ENCODE data around the gene CCDC144A.
"Not testable (repeated sequence)": the region's sequence is repeated elsewhere in the genome, so short reads cannot be mapped to it uniquely, and the experiment has no call there.

The CCDC144A gene

GRCh38 chr17:16689731-16690281 lies at the start of gene CCDC144A:
CCDC144A (plus strand) TSS chr17:16690241; CDS start chr17:16690401, 160 bp downstream.
- peak; percentile 26 for DNase-seq (ENCODE audit: low read depth)
- H3K4me3 ChIP-seq (ENCODE audit: control insufficient read depth, low read depth, low read length), result not testable (repeated sequence)

DNA sequence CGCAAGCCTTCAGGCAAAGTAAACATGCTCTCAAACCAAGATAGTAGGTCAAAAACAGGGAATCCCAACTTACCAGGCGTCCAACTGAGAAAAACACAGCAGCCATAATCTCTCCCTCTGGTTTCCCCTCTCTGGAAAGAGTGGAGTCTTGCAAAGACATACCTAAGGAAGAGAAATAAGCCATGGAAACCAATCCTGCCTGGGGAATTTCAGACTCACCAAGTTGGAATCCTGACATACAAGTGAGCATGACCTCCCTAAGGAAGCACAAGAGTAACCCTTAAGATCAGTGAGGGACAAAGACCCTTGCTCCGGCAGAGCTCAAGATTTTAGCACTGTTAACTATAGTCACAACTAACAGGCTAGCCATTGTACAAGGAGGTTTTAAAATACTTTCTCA lies 40.5 kb upstream of the CCDC144A start:
- no peak overlapping the region for H3K4me3 ChIP-seq (ENCODE audit: control insufficient read depth, low read depth, low read length)
- DNase-seq (ENCODE audit: low read depth), result no peak
- TF ChIP-seq, protein P1, sequence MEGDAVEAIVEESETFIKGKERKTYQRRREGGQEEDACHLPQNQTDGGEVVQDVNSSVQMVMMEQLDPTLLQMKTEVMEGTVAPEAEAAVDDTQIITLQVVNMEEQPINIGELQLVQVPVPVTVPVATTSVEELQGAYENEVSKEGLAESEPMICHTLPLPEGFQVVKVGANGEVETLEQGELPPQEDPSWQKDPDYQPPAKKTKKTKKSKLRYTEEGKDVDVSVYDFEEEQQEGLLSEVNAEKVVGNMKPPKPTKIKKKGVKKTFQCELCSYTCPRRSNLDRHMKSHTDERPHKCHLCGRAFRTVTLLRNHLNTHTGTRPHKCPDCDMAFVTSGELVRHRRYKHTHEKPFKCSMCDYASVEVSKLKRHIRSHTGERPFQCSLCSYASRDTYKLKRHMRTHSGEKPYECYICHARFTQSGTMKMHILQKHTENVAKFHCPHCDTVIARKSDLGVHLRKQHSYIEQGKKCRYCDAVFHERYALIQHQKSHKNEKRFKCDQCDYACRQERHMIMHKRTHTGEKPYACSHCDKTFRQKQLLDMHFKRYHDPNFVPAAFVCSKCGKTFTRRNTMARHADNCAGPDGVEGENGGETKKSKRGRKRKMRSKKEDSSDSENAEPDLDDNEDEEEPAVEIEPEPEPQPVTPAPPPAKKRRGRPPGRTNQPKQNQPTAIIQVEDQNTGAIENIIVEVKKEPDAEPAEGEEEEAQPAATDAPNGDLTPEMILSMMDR (conservative IDR thresholded peaks at IDR 0.05; ENCODE audit: control insufficient read depth, insufficient read depth, low read depth, low read length), result no peak

- DNase-seq (ENCODE audit: low read depth), result no peak
- H3K4me3 ChIP-seq (ENCODE audit: control insufficient read depth, low read depth, low read length), result no peak overlapping the region
- TF ChIP-seq, protein P1 (conservative IDR thresholded peaks at IDR 0.05; ENCODE audit: control insufficient read depth, insufficient read depth, low read depth, low read length), result no peak
Measured at GRCh38 chr17:16652252-16652651, 37.8 kb upstream of the CCDC144A start.

GRCh38 chr17:16652847-16653366 lies 37.1 kb upstream of the CCDC144A start:
- TF ChIP-seq, protein P1 (conservative IDR thresholded peaks at IDR 0.05; ENCODE audit: control insufficient read depth, insufficient read depth, low read depth, low read length), result no peak
- H3K4me3 ChIP-seq (ENCODE audit: control insufficient read depth, low read depth, low read length), result peak overlapping the region; percentile 75
- peak; percentile 4 for DNase-seq (ENCODE audit: low read depth)

DNA sequence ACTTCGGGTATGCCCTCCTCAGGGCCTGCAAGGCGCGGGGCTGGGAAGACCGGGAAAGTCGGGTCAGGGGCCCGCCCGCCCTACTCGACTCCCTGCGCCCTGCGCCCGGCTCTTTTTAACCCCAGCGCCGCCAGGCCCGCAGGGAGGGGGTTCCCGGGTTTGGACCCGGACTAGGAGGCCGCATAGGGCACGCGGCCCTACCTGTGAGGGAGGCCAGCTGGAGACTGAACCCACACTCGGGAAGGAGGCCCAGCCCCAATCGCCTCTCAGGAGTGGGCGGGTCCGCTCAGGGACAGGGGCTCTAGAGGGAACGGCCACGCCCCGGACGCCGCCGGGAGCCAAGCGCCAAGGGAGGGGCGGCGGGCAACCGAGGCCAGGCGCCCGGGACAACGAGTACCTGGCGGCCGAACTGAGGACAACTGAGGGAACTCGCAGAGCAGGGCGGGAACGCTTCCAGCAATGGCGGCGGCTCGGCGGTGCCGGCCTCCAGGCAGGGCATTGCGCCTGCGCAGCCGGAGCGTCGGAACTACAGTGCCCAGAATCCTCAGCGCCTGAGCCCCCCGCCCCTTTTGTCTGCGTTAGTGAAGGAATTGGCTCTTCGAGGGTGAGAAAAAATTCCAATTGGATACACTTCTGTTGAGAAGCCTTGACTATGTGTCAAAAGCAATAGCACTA lies 36.5 kb upstream of the CCDC144A start, which contains the start of gene ZNF624:
TSS of gene ZNF624 (minus strand) at position 484 of the 675 bp plus-strand sequence.
- TF ChIP-seq, protein P1 (conservative IDR thresholded peaks at IDR 0.05; ENCODE audit: control insufficient read depth, insufficient read depth, low read depth, low read length), result no peak
- peak; percentile 83 for DNase-seq (ENCODE audit: low read depth)
- peak within 1 kb of the TSS; percentile 75 for H3K4me3 ChIP-seq (ENCODE audit: control insufficient read depth, low read depth, low read length)

DNA sequence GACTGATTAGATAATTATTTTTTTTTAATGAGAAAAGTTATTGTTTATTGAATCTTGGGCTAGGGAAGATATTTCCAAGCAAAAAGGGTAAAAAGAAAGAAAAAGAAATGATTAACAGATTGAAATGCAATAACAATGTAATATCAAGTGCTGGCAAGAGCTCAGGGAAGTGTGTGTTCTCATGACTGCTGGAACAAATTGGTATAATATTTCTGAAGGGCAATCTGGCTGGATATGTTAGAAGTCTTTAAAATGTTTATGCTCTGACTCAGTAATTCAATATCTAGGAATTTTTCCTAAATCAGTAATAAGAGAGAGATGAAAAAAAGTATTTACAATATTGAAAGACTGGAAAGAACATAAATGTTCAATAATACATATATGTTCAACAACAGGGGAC lies 28.8 kb upstream of the CCDC144A start:
- H3K4me3 ChIP-seq (ENCODE audit: control insufficient read depth, low read depth, low read length), result no peak overlapping the region
- TF ChIP-seq, protein P1 (conservative IDR thresholded peaks at IDR 0.05; ENCODE audit: control insufficient read depth, insufficient read depth, low read depth, low read length), result no peak

DNA sequence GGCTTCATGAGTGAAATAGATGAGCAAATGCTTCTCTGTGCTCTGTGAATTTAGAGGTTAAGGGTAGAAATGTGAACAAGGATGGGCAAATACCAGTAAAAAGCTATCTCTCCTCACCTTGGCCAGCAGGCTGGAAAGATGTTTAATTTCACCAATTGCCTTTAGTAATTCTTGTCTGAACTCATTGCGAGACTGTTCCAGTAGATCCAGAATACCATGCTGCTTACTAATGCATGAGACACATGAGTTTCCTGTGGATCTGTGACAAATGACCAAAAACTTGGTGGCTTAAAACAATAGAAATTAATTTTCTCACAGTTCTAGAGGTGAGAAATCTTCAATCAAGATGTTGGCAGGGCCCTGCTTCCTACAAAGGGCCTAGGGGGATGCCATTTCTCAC lies 27.1 kb upstream of the CCDC144A start:
- TF ChIP-seq, protein P1 (conservative IDR thresholded peaks at IDR 0.05; ENCODE audit: control insufficient read depth, insufficient read depth, low read depth, low read length), result no peak
- no peak for DNase-seq (ENCODE audit: low read depth)

More for the DNA sequence above, 28.8 kb upstream of the CCDC144A start:
- no peak for DNase-seq (ENCODE audit: low read depth)

DNA sequence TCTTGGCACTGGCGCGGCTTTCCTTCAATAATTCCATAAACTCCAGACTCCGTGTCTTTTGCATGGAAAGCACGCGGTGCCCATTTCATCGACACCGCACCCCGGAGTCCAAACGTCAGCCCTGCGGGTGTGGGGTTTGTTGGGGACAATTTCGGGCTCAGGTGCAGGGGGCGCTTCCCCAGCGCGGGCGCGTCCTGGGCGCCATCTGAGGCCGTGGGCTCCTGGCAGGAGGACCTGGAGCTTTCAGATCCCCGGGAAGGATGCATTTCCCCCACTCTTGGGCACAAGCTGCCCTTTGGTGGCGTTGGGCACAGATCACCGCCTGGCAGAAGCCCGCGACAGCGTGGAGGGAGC lies 23.5 kb upstream of the CCDC144A start:
- not testable (repeated sequence) for H3K4me3 ChIP-seq (ENCODE audit: control insufficient read depth, low read depth, low read length); DNase-seq (ENCODE audit: low read depth)

More for the DNA sequence above, 27.1 kb upstream of the CCDC144A start:
- no peak overlapping the region for H3K4me3 ChIP-seq (ENCODE audit: control insufficient read depth, low read depth, low read length)

- peak overlapping the region; percentile 29 for H3K4me3 ChIP-seq (ENCODE audit: control insufficient read depth, low read depth, low read length)
Measured at GRCh38 chr17:16666907-16667636, 23.0 kb upstream of the CCDC144A start.

More at GRCh38 chr17:16666907-16667636, 23.0 kb upstream of the CCDC144A start:
- DNase-seq (ENCODE audit: low read depth), result not testable (repeated sequence)
